T follicular helper cell (primary cell): ENCODE measurements around the gene MGRN1.
A peak's percentile ranks its signal among the peaks of the same experiment; 100 is the strongest.

Experiments used
- DNase-seq: peaks from one replicate; pipeline ENCODE4 v3.0.0-alpha.2; 2020; ENCODE audit warnings: low read depth
- total RNA-seq, 2 experiments: gene quantifications; one replicate each; lab custom pipeline; 2026; lab: John Stamatoyannopoulos, UW

The MGRN1 gene
- 33.4 to 44.1 reads per million in 2 experiments for total RNA-seq

DNA sequence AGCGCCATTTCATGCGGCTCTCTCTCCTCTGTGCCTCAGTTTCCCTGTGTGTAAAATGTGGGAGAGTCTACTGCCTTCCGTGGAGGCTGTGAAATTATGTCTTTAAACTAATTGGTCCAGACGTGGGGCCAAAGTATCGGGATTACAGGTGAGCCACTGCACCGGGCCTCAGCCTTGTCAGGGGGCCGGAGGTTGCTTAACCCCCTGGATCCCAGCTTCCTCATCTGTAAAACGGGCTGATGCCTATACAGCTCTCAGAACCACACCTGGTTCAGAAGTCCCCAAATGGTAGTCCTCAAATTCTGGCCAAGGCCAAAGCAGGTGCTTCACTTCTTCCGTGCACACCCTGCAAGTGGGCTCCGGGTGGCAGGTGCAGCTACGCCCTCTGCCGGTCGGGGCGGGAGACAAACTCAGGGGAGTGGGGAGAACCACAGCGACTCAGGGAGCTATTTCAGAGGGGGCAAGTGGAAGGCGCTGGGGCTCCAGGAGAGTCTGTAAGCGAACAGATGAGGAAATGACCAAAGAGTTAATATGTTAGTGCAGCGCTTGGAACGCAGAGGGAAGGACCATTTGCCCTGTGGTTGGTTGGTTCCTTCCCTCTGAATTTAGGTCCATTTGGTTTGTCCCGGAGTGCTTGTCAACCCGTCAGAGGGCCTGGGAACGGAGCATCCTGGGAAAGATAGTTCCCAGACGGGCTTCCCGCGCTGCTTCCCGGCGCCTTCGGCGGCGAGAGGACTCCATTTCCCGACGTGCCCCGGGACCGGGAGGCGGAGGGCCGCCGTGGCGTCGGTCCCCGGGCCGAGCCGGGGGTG lies at the start of gene MGRN1:
TSS of gene MGRN1 (plus strand) at position 812 of the 812 bp plus-strand sequence. CDS start 135 bp downstream, outside the sequence.
- peak; percentile 89 for DNase-seq

DNA sequence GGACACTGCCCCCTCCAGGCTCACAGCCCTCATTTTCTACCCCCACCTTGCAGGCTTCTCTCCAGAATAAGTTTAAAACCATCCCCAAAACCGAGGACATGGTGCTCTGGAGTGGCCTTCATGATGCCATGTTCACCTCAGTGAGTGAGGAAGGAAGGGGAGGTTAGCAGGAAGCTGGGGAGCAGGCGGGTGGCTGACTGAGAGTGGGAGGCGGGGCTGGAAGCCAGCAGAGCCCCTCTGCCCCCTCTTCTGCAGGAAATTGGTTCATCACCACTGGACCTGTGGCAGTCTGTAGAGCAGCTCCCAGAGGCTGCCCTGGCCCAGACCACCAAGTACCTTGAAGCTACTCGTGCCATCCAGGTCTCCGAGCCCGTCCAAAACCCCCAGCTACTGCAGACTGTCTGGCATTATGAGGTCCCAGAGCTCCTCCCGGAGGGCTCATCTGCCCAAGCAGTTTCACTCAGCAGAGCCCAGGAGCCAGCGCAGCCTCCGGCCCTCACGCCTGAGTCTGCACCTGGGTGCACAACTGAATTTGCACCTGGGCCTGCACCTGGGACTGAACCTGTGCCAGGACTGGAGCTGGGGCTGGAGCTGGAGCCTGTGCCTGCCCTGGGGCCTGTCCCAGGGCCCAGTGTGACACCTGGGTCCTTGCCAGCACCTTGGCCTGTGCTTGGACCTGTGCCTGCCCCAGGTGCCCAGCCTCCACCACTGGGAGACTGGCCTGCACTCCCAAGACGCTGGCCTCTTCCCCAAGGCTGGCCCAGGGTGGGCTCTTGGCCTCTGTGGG lies 49.5 kb upstream of the MGRN1 start:
- DNase-seq = no peak

DNA sequence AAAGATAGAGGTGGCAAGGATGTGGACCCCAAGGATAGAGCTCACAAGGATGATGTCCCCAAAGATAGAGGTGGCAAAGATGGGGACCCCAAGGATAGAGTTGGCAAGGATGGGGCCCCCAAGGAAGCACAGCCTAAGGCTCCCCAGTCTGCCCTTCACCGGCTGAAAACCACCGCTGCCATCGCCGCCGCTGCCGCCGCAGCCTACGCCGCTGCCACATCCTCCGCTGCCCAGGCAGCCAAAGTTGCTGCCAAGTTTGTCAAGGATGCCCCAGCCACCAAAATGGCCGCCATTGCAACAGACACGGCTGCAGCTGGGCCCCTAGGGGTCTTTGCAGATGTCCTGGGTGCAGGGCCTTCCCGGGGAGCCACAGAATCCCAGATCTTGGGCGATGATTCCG lies 48.6 kb upstream of the MGRN1 start:
- no peak for DNase-seq

DNA sequence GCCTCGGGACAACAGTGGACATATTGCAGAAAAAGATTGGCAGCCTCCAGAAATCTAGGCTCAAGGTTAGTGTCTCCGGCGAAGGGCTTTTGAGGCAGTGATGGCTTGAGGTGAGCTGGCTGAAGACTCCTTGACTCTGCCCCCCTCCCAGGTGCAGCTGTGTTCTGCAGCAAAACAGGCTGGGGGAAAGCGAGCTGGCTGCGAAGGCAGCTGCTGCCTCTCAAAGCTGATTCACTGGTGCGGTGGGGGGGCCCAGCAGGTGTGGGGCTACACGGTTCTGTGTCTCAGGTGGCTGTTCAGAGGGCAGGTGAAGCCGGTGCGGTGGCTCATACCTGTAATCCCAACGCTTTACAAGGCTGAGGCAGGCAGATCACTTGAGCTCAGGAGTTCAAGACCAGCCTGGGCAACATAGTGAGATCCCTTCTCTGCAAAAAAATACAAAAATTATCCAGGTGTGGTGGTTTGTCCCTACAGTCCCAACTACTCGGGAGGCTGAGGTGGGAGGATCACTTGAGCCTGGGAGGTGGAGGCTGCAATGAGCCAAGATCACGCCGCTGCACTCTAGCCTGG lies 45.6 kb upstream of the MGRN1 start:
- no peak for DNase-seq

DNA sequence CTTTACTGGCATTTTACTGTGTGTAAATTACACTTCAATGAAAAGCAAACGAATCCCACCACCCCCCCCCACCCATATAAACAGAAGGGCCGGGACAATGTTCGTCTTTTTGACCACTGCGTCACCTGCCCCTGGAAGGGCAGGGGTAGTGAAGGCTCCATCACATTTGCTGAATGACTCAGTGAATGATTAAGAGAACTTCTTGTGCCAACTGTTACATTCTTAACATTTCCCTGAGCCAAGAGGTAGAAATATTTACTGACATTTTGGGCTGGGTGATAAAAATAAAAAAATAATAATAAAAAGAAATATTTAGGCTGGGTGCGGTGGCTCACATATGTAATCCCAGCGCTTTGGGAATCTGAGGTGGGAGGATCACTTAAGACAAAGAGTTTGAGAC lies 44.4 kb upstream of the MGRN1 start:
- no peak for DNase-seq

DNA sequence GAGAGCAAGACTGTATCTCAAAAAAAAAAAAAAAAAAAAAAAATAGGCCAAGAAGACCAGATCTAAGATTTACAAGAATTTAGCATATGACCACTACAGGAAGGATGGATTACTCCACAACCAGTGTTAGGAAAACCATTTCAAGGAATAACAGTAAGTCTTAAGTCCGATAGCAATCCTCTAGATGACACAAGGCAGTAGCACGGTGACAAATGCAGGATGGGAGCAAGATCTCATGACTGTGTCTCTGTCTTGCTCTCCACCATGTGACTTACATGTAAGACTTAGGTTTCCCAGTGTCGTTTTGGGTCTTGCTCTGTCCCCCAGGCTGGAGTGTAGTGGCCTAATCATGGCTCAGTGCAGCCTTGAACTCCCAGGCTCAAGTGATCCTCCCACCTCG lies 40.7 kb upstream of the MGRN1 start:
- DNase-seq = no peak

DNA sequence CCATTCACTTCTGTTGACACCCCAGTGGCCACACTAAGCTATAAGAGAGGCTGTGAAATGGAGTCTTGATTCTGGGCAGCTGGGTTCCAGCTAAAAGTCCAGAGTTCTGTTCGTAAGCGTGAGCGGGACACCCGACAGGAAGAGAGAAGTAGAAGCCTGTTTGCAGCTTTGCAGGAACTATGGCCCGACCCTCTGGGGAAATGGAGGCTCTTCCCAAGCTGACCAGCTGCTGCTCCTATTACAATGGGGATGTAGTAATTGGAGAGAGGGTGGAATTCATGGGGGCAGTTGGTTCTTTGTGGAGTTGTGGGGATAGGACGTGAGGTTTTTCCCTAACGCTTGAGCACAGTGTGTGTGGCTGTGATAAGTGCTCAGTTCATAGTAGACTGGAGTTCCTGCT lies 38.3 kb upstream of the MGRN1 start:
- DNase-seq = no peak

DNA sequence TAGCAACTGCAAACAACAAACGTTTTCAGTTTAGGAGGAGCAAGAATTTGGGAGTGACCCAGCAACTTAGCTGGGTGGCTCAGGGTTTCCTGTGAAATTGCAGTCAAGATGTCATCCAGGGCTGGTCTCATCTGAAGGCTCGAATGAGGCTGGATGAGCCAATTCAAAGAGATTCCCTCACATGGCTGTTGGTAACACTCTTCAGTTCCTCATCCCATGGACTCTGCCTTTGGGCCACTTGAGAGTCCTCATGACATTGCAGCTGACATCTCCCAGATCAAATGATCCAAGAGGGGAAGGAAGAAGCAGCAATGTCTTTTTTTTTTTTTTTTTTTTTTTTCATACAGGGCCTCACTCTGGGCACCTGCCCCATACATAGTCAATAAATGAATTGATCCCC lies 36.2 kb upstream of the MGRN1 start:
- DNase-seq = no peak

DNA sequence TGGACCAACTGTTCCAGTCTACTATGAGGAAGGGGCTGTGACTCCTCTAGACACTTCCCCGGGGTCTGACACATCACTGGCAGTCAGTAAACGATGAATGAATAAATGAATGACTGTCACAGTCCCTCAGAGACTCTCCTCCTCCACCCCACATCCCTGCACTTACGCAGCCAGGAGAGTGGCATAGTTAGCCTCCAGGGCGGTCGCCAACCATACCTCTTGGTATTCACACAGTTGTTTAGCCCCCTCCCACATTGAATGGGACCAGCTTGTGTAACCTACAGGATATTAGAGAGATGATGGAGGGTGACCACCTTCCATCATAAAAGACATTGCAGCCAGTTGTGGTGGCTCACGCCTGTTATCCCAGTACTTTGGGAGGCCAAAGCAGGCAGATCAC lies 35.7 kb upstream of the MGRN1 start:
- no peak for DNase-seq

DNA sequence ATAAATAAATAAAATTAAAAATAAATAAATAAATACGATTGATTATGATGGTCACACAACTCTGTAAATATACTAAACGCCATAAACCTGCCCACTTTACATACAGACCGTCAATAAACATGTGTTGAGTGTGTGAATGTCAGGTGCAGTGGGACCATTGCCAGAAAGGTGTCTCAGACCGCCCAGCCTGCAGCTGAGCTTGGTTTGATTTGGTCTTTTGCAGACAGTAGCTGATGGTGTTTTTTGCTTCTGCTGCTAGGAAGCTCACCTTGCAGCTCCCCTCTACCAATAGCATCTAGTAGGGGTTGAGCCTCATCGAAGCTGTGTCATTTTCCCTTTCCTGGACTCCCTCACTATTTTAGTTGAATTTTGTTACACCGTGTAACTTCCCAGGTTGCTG lies 33.4 kb upstream of the MGRN1 start:
- no peak for DNase-seq

DNA sequence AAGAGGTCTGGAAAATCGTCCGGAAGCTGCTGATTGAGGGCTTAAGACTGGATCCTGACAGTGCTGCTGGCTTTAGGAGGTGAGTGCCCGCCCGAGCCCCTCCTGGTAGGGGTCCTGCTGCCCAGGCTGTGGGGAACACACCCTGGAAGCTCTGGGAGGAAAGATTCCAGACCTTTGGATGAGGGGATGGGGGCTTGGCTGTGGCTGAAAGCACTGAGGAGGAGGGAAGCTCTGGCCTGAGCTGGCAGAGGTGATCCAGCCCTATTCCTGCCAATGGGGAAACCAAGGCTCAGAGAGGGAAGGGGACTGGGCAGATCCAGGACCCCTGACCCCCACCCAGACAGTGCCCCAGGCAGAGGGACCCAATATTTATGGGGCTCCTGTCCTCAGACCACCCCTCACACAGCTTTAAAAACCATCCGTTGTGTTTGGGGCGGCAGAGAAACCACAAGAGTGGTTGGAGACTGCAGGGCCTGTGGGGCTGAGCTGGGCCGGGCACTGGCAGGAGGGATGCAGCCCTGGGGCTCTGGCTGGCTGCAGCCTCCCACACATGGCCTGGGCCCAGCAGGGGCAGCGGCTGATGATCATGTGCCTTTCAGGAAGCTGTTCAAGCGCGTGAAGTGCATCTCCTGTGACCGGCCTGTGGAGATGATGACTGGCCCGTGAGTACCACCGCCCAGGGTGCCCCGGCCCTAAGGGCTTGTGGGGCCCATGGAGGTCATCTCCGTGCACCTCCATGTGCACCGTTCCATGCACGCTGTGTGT lies 32.7 kb upstream of the MGRN1 start:
- no peak for DNase-seq

DNA sequence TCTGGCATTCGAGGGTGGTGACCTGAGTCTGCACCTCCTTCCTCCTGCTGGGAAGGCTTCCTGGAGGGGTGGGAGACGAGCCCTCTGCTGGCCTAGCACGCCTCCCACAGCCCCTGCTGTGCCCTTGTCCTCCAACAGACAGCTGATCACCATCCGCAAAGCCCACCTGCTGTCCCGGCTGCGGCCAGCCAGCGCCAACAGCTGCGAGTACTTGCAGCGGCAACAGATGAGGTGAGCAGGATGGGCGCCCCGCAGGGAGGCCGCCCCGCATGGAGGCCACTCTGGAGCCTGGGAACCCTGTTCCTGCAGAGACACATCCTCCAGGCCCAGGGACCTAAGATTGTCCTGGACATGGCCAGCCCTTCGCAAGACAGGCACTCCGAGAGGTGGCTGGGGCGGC lies 31.5 kb upstream of the MGRN1 start:
- DNase-seq = no peak

DNA sequence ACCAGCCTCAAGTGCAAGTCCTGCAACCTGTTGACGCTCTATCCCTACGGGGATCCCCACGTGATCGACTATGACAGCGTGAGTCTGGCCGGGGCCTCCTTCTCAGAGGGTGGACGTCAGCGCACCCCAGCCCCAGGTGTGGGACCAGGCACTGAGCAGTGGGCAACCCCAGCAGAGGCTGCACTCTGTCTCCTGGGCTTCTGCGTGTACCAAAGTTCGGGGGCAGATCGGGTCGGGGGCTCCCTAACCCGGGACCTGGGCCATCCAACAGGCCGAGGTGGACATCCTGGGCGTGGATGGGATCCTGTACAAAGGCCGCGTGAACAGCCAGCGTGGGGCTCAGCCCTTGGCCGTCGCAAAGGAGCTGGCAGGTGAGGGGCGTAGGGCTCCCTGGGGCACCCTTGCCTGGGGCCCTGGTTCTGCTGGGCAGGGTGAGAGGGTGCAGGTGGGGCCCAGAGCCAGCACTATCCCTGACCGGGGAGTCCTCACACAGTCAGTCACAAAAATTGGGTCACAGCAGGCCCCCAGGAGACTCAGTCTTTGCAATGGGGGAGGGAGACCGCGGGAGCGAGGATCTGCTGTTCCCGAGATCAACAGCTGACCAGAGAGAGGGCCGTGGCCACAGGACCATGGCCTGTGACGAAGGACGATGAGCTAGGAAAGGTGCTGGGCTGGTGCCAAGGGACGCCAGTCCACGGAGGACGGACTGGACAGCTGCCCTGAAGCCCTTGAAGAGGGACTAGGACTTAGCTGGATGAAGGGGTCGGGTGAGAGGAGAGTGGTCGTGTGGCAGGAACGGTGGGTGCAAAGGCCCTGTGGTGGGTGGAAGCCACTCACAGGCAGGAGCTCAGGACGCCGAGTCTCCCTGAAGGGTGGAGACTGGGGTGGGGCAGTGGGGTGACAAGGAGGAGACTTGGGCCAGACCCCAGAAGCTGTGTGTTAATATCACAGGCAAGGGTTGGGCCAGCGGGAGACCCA lies 29.9 kb upstream of the MGRN1 start:
- no peak for DNase-seq

DNA sequence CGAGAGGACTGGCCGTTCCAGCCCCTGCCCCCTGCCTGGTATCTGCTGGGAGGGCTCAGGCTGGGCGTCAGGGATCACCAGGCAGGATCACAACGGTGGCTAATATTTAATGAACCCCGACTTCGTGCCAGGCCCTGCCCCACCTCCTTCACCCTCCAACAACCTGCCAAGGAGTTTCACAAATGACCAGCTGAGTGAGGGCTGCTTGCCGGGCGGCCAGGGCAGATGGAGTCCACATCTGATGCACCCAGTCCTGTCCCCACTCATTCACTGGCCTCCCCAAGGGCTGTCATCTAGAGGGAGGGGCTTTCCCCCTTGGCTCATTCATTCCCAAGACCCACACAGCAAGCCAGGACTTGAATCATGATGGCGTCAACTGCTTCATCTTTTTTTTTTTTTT lies 27.5 kb upstream of the MGRN1 start:
- DNase-seq = no peak

DNA sequence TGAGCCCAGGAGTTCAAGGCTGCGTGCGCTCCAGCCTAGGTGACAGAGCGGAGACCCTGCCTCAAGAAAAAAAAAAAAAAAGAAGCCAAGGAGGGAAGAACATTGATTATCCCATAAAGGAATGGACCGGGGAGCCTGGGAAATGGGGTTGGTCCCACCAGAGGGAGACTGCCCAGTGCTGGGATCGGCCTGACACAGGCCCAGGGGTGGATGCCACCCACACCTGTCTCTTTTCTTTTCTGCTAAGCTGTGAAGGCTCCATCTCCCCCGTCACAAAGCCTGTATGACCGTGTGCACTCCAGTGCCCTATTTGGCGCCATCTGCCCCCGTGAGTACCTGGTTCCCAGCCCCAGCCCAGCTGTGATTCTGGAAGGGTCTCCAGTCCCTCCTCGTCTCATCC lies 25.6 kb upstream of the MGRN1 start:
- no peak for DNase-seq

DNA sequence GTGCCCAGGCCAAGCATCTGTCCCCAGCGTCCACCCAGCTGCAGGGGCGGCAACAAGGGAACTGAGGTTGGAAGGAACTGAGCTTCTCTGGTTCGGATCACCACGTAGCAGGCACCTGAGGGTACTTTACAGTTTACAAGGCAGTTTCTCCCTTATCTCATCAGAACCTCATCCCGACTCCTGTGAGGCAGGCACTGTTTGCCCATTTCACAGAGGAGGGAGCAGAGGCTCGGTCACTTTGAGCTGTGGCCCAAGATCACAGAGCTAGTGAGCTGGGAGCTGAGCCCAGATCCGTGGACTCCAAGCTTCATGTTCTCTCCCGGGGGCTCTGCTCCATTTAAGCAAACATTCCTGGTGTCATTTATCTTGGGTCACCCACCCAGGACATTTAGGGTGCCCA lies 25.1 kb upstream of the MGRN1 start:
- no peak for DNase-seq

DNA sequence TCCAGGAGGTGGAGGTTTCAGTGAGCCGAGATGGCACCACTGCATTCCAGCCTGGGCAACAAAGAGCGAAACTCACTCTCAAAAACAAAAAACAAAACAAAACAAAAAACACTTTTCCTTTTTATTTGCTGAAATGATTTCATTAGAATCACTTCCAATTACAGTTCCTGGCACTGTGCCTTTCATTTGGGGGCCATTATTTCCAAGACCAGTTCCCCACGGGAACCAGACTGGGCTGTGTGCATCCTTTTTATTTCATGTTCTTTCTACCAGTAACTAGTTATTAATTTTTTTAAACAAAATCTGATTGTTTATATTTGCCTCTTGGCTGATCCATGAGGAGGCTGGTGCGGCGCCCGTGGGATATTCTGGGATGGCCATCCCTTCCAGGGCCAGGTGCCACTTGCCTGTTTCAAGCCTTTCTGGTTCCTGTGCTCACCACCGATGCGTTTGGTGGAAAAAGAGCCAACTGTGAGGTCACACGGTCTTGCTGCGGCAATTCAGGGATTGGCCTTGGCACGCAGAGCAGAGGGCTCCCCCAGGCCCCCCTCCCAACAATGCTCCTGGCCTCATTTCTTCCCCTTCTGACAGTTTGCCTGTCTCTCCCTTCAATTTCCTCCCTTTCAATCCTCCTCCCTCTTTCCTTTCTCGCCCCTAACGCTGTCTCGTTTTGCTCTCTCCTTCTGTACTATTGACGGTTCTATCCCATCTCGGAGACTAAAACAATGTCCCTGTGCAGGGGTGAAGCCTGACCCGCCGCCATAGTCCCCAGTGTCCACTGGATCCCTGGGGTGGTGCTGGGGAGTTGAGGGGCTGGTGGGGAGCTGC lies 23.4 kb upstream of the MGRN1 start:
- DNase-seq = no peak

DNA sequence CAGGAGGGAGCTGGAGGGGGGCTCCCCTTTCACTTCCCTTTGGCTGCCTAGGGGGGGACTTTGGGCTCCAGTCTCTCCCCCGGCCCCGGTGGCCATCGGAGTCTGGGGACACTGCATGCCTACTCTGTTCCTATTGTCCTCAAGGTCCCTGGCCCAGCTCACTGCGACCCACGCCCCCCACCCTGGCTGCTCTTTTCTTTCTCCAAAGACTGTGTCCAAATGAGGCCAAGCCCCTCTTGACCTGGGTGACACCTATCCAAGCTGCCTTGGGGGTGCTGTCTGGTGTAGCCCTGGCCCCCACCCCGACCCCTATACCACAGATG lies 22.8 kb upstream of the MGRN1 start:
- no peak for DNase-seq

DNA sequence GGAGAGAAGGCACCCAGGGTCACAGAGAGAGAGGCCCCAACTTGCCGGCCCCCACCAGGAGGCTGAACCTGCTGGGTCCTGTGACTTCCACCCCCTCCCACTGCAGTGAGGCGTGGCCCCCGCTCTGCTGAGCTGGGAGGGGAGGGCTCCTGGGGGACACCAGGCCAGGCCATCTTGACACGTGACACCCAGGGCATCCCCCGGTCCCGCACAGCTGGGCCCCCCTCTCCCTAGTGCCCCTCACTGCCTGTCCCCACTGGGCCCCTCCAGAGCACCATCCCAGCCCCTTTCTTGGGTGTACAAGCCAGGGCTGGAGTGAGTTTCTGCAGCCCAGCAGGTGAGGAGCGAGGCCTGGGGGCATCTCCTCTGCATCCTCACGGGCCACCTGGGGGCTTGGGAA lies 22.3 kb upstream of the MGRN1 start:
- no peak for DNase-seq

DNA sequence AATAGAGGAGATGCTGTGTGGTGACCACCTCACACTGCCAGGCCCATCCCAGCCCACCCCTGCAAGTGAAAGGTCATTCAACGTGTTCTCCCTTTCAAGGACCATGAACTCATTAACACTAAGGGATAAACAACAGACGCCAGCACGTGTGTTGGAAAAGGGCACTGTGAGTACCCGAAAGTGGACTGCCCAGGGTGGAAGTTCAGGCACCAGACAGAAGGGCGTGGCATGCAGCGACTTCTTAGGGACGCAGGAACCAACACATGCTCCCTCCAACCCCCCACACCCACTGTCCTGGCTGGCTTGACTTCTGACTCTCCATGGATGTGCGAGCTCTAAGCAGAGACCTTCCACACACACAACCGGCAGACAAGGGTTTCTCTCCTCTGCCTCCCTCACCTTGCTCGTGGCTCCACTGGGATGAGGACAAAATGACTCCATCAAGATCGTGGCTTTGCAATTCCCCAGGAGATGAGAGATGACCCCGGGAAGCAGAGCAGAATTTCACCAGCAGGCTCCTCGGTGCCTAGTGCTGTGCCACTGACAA lies 20.9 kb upstream of the MGRN1 start:
- no peak for DNase-seq
